ENCODE data around the gene TCP11.

The TCP11 gene

GRCh38 chr6:35068206-35068605 is 72.9 kb downstream of the TCP11 start:
- in situ Hi-C loops (cut with MboI; ENCODE audit: low sequenced_read_pairs), result no loop called here
